ENCODE data around the gene NECAB3.

NECAB3 gene

DNA sequence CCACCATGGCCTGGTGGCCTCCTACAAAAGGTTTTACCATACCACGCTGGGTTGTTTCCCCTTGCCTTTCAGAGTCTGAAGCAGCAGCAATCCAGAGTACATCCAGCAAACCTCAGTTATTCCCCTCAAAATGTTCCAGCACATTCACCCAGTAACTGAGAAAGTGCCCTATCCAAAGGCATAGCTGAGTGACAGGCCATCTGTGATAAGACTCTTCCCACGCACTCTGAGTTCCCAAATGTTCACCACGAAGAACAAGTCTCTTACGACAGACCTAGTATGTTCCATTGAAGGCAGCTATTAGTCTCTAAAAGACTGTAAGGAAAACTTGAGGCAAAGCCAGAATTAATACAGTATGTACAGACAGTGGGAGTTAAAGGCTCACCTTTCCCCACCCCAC is 43.7 kb downstream of the NECAB3 start:
- no peak overlapping the region for H3K4me3 ChIP-seq (replicated peaks; ENCODE audit: low read depth, low read length)
- DNase-seq (ENCODE audit: low read depth): peak; percentile 50
- TF ChIP-seq, protein P1, sequence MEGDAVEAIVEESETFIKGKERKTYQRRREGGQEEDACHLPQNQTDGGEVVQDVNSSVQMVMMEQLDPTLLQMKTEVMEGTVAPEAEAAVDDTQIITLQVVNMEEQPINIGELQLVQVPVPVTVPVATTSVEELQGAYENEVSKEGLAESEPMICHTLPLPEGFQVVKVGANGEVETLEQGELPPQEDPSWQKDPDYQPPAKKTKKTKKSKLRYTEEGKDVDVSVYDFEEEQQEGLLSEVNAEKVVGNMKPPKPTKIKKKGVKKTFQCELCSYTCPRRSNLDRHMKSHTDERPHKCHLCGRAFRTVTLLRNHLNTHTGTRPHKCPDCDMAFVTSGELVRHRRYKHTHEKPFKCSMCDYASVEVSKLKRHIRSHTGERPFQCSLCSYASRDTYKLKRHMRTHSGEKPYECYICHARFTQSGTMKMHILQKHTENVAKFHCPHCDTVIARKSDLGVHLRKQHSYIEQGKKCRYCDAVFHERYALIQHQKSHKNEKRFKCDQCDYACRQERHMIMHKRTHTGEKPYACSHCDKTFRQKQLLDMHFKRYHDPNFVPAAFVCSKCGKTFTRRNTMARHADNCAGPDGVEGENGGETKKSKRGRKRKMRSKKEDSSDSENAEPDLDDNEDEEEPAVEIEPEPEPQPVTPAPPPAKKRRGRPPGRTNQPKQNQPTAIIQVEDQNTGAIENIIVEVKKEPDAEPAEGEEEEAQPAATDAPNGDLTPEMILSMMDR (IDR thresholded peaks at IDR 0.05; ENCODE audit: low read length, missing control alignments): no peak

DNA sequence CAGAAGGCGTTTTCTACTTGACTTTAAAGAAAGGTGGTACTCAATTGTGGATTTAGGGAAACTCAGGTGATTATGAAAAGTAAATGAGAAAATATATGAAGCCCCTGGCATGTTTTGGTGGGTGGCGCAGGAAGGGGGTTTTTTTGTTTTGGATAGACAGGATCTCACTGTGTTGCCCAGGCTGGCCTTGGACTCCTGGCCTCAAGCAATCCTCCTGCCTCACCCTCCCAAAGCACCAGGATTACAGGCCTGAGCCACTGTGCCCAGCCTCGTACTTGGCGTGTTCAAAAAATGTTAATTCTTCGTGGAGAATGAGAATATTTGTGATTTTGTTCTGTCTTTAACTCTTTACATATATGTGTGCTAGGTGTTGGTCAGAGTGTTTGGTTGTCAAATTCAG is 44.2 kb downstream of the NECAB3 start:
- no peak overlapping the region for H3K4me3 ChIP-seq (replicated peaks; ENCODE audit: low read depth, low read length)
- TF ChIP-seq, protein P1 (IDR thresholded peaks at IDR 0.05; ENCODE audit: low read length, missing control alignments): no peak
- no peak for DNase-seq (ENCODE audit: low read depth)

DNA sequence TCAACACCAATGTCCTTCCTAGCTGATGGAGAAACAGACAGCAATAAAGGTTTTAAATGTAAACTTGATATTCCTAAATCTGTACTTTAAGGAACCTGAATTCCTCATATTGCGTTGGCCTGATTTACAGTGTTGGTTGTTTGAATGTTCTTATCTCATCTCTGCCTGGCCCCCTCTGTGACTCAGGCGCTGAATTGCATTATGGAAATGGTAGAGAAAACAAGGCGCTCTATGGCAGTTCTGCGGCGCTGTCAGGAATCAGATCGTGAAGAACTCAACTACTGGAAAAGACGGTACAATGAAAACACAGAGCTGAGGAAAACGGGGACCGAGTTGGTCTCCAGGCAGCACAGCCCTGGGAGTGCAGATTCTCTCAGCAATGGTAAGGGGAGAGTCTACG is 44.7 kb downstream of the NECAB3 start:
- TF ChIP-seq, protein P1 (IDR thresholded peaks at IDR 0.05; ENCODE audit: low read length, missing control alignments): no peak
- no peak for DNase-seq (ENCODE audit: low read depth)
- H3K4me3 ChIP-seq (replicated peaks; ENCODE audit: low read depth, low read length): no peak overlapping the region

DNA sequence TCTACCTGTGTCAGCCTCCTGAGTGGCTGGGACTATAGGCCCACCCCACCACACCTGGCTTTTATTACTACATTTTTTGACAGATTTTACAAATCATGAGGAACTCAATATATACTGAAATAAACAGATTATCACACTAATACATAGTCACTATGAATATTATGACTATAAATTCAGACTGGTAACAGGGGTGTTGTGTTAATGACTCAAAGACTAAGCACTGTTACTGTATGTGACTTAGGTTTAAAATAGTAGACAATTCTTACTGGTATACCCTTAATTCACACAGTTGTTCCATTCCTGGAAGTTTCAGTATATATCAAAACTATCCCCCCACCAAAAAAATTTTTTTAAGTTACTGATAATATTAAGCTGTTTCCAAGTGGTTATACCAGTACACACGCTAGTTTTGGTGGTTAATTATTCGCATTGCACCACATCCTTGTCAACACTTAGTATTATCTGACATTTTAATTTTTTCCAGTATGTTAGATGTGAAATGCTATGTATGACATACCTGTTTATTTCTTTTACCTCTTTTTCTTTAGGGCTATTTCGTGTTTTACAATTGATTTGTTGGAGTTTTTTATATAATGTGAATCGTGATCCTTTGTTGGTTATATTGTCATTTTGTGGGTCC is 46.5 kb downstream of the NECAB3 start:
- TF ChIP-seq, protein P1 (IDR thresholded peaks at IDR 0.05; ENCODE audit: low read length, missing control alignments): no peak
- DNase-seq (ENCODE audit: low read depth): no peak
- H3K4me3 ChIP-seq (replicated peaks; ENCODE audit: low read depth, low read length): no peak overlapping the region

DNA sequence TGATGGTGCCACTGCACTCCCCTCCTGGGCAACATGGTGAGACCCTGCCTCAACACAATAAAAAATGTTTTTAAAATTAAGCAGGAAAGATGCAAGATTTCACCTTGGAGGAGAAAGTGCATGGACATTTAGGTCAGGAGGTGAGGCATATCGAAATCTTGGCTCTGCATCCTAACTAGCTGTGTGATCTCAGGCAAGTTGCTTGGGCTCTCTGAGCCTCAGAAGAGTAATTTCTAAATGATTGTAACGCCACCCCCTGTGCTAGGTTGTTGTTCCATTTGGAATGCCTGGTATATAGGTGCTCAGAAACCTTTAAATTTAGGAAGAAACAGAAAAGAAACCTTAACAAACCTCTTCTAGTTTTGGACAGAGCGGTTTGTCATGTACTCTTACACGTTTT is 48.0 kb downstream of the NECAB3 start:
- TF ChIP-seq, protein P1 (IDR thresholded peaks at IDR 0.05; ENCODE audit: low read length, missing control alignments): no peak
- DNase-seq (ENCODE audit: low read depth): no peak
- H3K4me3 ChIP-seq (replicated peaks; ENCODE audit: low read depth, low read length): no peak overlapping the region

DNA sequence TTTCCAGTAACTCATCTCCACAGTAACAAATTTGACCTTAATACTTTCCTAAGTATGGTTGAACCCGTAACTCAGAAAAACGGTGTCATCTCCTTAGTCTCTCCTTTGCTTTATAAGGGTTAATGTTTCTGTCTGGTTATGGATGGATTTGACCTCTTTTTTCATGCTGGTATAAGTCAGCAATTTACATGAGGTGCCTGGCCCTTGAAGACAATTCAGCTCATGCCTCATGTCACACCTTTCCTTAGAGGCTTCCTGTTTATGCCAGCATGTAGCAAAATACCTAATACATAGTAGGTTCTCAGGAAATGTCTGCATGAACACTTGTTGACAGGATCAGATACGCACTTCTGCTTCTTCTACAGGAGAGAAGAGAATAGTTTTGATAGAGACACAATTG is 49.8 kb downstream of the NECAB3 start:
- TF ChIP-seq, protein P1 (IDR thresholded peaks at IDR 0.05; ENCODE audit: low read length, missing control alignments): no peak
- H3K4me3 ChIP-seq (replicated peaks; ENCODE audit: low read depth, low read length): no peak overlapping the region
- DNase-seq (ENCODE audit: low read depth): no peak

DNA sequence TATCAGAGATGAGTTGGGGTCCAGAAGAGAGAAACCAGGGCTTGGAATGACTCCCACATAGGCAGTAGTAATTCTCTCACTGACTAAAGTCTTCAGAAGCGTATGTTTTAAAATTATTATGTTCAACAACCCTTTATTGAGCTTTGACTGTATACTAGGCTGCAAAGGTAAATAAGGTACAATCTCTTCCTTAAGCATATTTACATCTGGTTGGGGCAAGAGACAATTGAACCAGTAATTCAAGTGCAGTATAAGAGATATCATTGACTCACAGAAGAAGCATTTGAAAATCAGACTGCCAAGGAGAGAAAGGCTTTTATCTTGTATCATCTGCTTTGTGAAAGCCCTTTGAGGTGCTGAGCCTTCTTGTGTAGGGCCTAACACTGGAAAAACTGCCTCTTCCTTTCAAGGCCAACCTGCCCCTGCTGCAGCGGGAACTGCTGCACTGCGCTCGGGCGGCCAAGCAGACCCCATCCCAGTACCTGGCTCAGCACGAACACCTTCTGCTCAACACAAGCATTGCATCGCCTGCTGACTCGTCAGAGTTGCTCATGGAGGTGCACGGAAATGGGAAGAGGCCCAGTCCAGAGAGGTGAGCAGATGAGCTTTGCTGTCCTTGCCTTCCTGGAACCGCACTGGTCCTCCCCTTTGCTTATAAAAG is 51.4 kb downstream of the NECAB3 start:
- TF ChIP-seq, protein P1 (IDR thresholded peaks at IDR 0.05; ENCODE audit: low read length, missing control alignments): no peak

More for the DNA sequence above, 51.4 kb downstream of the NECAB3 start:
- no peak for DNase-seq (ENCODE audit: low read depth)
- no peak overlapping the region for H3K4me3 ChIP-seq (replicated peaks; ENCODE audit: low read depth, low read length)

All from fibroblast of pulmonary artery (primary cell).